ENCODE measurements around the gene CCDC92.

Gene CCDC92

GRCh38 chr12:123960856-123961255 lies 11.8 kb downstream of the CCDC92 start:
- H3F3A ChIP-seq (ENCODE audit: insufficient read depth, low read length) = no peaks in the 10 kb centered on the region
- no peaks in the 10 kb centered on the region for H3K27me3 ChIP-seq (replicated peaks; ENCODE audit: insufficient read depth, low read length)
- no peaks in the 10 kb centered on the region for H3K9me2 ChIP-seq (replicated peaks; ENCODE audit: insufficient read depth, low read length)
- no peak overlapping the region for H3K4me3 ChIP-seq (ENCODE audit: low read length)
- H3K4me1 ChIP-seq (ENCODE audit: low read length) = no peaks in the 10 kb centered on the region
- H3K4me2 ChIP-seq (ENCODE audit: low read depth, low read length) = no peak overlapping the region
- H3K27ac ChIP-seq (ENCODE audit: low read length) = no peak overlapping the region
- H4K20me1 ChIP-seq (ENCODE audit: insufficient read depth, low read length) = no peaks in the 10 kb centered on the region
- no peaks in the 10 kb centered on the region for H3K79me2 ChIP-seq (ENCODE audit: low read length)
- H3K9ac ChIP-seq (ENCODE audit: low read length) = no peak overlapping the region
- H3K36me3 ChIP-seq (replicated peaks; ENCODE audit: insufficient read depth, low read length) = no peaks in the 10 kb centered on the region
- H2AFZ ChIP-seq (ENCODE audit: low read length) = no peak overlapping the region
- TF ChIP-seq EZH2 (optimal IDR thresholded peaks at IDR 0.05; ENCODE audit: low read depth, low read length) (no peak), CTCF (IDR thresholded peaks at IDR 0.05; ENCODE audit: low read length) (no peak), EZH2phosphoT487 (IDR thresholded peaks at IDR 0.05; ENCODE audit: low read length) (no peak)
- no peaks in the 10 kb centered on the region for H3K9me3 ChIP-seq (replicated peaks; ENCODE audit: insufficient read depth, low read length)
- no peak for DNase-seq

GRCh38 chr12:123960029-123960735 lies 12.4 kb downstream of the CCDC92 start:
- DNase-seq = no peak
- H3K9ac ChIP-seq (ENCODE audit: low read length) = no peak overlapping the region

GRCh38 chr12:123958876-123959275 lies 13.8 kb downstream of the CCDC92 start:
- no peak overlapping the region for H3K27ac ChIP-seq (ENCODE audit: low read length)
- H3F3A ChIP-seq (ENCODE audit: insufficient read depth, low read length) = no peaks in the 10 kb centered on the region
- H3K9me2 ChIP-seq (replicated peaks; ENCODE audit: insufficient read depth, low read length) = no peaks in the 10 kb centered on the region
- no peaks in the 10 kb centered on the region for H3K9me3 ChIP-seq (replicated peaks; ENCODE audit: insufficient read depth, low read length)
- H3K27me3 ChIP-seq (replicated peaks; ENCODE audit: insufficient read depth, low read length) = no peaks in the 10 kb centered on the region
- no peak for DNase-seq
- no peak overlapping the region for H2AFZ ChIP-seq (ENCODE audit: low read length)
- H3K79me2 ChIP-seq (ENCODE audit: low read length) = no peaks in the 10 kb centered on the region
- no peaks in the 10 kb centered on the region for H3K36me3 ChIP-seq (replicated peaks; ENCODE audit: insufficient read depth, low read length)
- H3K9ac ChIP-seq (ENCODE audit: low read length) = no peak overlapping the region
- no peak overlapping the region for H3K4me3 ChIP-seq (ENCODE audit: low read length)
- H3K4me2 ChIP-seq (ENCODE audit: low read depth, low read length) = no peak overlapping the region
- no peak for TF ChIP-seq CTCF (IDR thresholded peaks at IDR 0.05; ENCODE audit: low read length)
- TF ChIP-seq EZH2phosphoT487 (IDR thresholded peaks at IDR 0.05; ENCODE audit: low read length) = no peak
- TF ChIP-seq EZH2 (optimal IDR thresholded peaks at IDR 0.05; ENCODE audit: low read depth, low read length) = no peak
- no peaks in the 10 kb centered on the region for H3K4me1 ChIP-seq (ENCODE audit: low read length)
- H4K20me1 ChIP-seq (ENCODE audit: insufficient read depth, low read length) = no peaks in the 10 kb centered on the region

More at GRCh38 chr12:123960029-123960735, 12.4 kb downstream of the CCDC92 start:
- H3K4me3 ChIP-seq (ENCODE audit: low read length) = no peak overlapping the region
- no peak overlapping the region for H2AFZ ChIP-seq (ENCODE audit: low read length)
- H3K9me3 ChIP-seq (replicated peaks; ENCODE audit: insufficient read depth, low read length) = no peaks in the 10 kb centered on the region
- no peaks in the 10 kb centered on the region for H3F3A ChIP-seq (ENCODE audit: insufficient read depth, low read length)
- no peak overlapping the region for H3K4me2 ChIP-seq (ENCODE audit: low read depth, low read length)
- H3K9me2 ChIP-seq (replicated peaks; ENCODE audit: insufficient read depth, low read length) = no peaks in the 10 kb centered on the region
- no peaks in the 10 kb centered on the region for H4K20me1 ChIP-seq (ENCODE audit: insufficient read depth, low read length)
- H3K27ac ChIP-seq (ENCODE audit: low read length) = no peak overlapping the region
- H3K79me2 ChIP-seq (ENCODE audit: low read length) = no peaks in the 10 kb centered on the region
- H3K4me1 ChIP-seq (ENCODE audit: low read length) = no peaks in the 10 kb centered on the region
- no peaks in the 10 kb centered on the region for H3K36me3 ChIP-seq (replicated peaks; ENCODE audit: insufficient read depth, low read length)
- no peaks in the 10 kb centered on the region for H3K27me3 ChIP-seq (replicated peaks; ENCODE audit: insufficient read depth, low read length)
- TF ChIP-seq CTCF (IDR thresholded peaks at IDR 0.05; ENCODE audit: low read length) (no peak), EZH2 (optimal IDR thresholded peaks at IDR 0.05; ENCODE audit: low read depth, low read length) (no peak), EZH2phosphoT487 (IDR thresholded peaks at IDR 0.05; ENCODE audit: low read length) (no peak)
